H1 (cell line): ENCODE results near the gene GPM6B.

Source experiments
- CTCF ChIP-seq, 3 experiments: IDR thresholded peaks; 1 replicate in 2 of 3; 2 replicates in 1 of 3; pipeline versions ENCODE4 v1.5.1 to v1.6.1; 2011; ENCODE audit warnings: low read length in 3 of 3, mild to moderate bottlenecking in 3 of 3, inconsistent platforms in 2 of 3, low read depth in 1 of 3, moderate library complexity in 1 of 3; ENCODE audit not compliant: insufficient read depth in 1 of 3; ENCODE audit errors: control extremely low read depth in 1 of 3
- EGR1 ChIP-seq: IDR thresholded peaks from 2 replicates; pipeline ENCODE4 v1.6.1; 2011; ENCODE audit warnings: low read depth, low read length, borderline replicate concordance
- EZH2 ChIP-seq: fragments of 200-600 bp; sonication (generic); IDR thresholded peaks from 2 replicates; pipeline ENCODE4 v1.7.1; 2012; ENCODE audit warnings: low read depth, mild to moderate bottlenecking, moderate library complexity, low read length, inconsistent platforms; ENCODE audit not compliant: severe bottlenecking
- GABPA ChIP-seq: IDR thresholded peaks from 2 replicates; pipeline ENCODE4 v1.6.1; 2011; ENCODE audit warnings: mild to moderate bottlenecking, low read length, moderate library complexity, borderline replicate concordance; ENCODE audit not compliant: insufficient read depth
- JUND ChIP-seq: IDR thresholded peaks from 2 replicates; pipeline ENCODE4 v1.6.1; 2011; ENCODE audit warnings: mild to moderate bottlenecking, improper control_type of control experiment, low read length
- MAX ChIP-seq: IDR thresholded peaks from 2 replicates; pipeline ENCODE4 v1.6.1; 2012; ENCODE audit warnings: inconsistent platforms
- POLR2A ChIP-seq, 2 experiments: IDR thresholded peaks; 1 replicate in 1 of 2; 2 replicates in 1 of 2; pipeline ENCODE4 v1.6.1; 2011; ENCODE audit warnings: low read depth in 2 of 2, low read length in 2 of 2, mild to moderate bottlenecking in 2 of 2; ENCODE audit errors: control extremely low read depth in 1 of 2
- RFX5 ChIP-seq: IDR thresholded peaks from 2 replicates; pipeline ENCODE4 v1.6.1; 2011; ENCODE audit warnings: low read depth, low read length, improper control_type of control experiment, borderline replicate concordance
- TAF1 ChIP-seq: IDR thresholded peaks from 2 replicates; pipeline ENCODE4 v1.6.1; 2011; ENCODE audit warnings: mild to moderate bottlenecking, low read depth, low read length
- TEAD4 ChIP-seq: IDR thresholded peaks from 2 replicates; pipeline ENCODE4 v1.6.1; 2012; ENCODE audit warnings: low read depth, low read length, inconsistent platforms, mixed read lengths
- USF2 ChIP-seq: IDR thresholded peaks from 2 replicates; pipeline ENCODE4 v1.6.1; 2011; ENCODE audit warnings: low read length, improper control_type of control experiment
- YY1 ChIP-seq: IDR thresholded peaks from 2 replicates; pipeline ENCODE4 v1.6.1; 2011; ENCODE audit warnings: low read depth, mild to moderate bottlenecking, low read length
- ZNF274 ChIP-seq: IDR thresholded peaks from 2 replicates; pipeline ENCODE4 v1.7.0; 2012; ENCODE audit warnings: low read length, borderline replicate concordance; ENCODE audit errors: extremely low read depth

- TF ChIP-seq EZH2 (no peak), JUND (no peak), YY1 (no peak), ZNF274 (no peak), POLR2A (IDR thresholded peaks at IDR 0.05; ENCODE audit: control extremely low read depth in 1 of 2, low read depth in 2 of 2, low read length in 2 of 2) (no peak), CTCF (IDR thresholded peaks at IDR 0.05; ENCODE audit: control extremely low read depth in 1 of 3, insufficient read depth in 1 of 3, low read depth in 1 of 3, low read length in 3 of 3) (no peak), RFX5 (no peak), MAX (no peak), EGR1 (no peak), TAF1 (no peak), TEAD4 (no peak), GABPA (no peak), USF2 (no peak)
Measured at GRCh38 chrX:13732246-13733067, 84.4 kb downstream of the GPM6B start.
